Neural progenitor cell (in vitro differentiated cells): Measurements from ENCODE around the gene ADAMTS20. TPM values are rescaled to one million over a fixed set of nuclear protein-coding genes. Genes with fewer than 3 reads are reported as not detected.

ENCODE experiments used
- DNase-seq: peaks from one replicate; pipeline ENCODE4 v3.0.0-alpha.2; 2016; ENCODE audit warnings: low spot score
- H2AFZ ChIP-seq: fragments of 200-600 bp; sonication (generic); replicated peaks from 2 replicates; pipeline ENCODE4 v1.6.1; 2016; ENCODE audit warnings: antibody characterized with exemption
- H3F3A ChIP-seq: fragments of 200-600 bp; sonication (generic); 2 replicates; pipeline ENCODE4 v1.6.1; 2016; ENCODE audit warnings: antibody characterized with exemption, low read depth
- H3K27ac ChIP-seq: fragments of 200-600 bp; sonication (generic); 2 replicates; pipeline ENCODE4 v1.5.1; 2016; ENCODE audit warnings: mild to moderate bottlenecking
- H3K27me3 ChIP-seq: fragments of 200-600 bp; sonication (generic); 2 replicates; pipeline ENCODE4 v1.6.1; 2016; ENCODE audit warnings: mild to moderate bottlenecking, moderate library complexity
- H3K36me3 ChIP-seq: fragments of 200-600 bp; sonication (generic); 2 replicates; pipeline ENCODE4 v1.5.1; 2016
- H3K4me1 ChIP-seq: fragments of 200-600 bp; sonication (generic); 2 replicates; pipeline ENCODE4 v1.6.1; 2016; ENCODE audit warnings: mixed run types
- H3K4me2 ChIP-seq: fragments of 200-600 bp; sonication (generic); 2 replicates; pipeline ENCODE4 v1.6.1; 2016
- H3K4me3 ChIP-seq: fragments of 200-600 bp; sonication (generic); 2 replicates; pipeline ENCODE4 v1.5.1; 2016
- H3K79me2 ChIP-seq: fragments of 200-600 bp; sonication (generic); 2 replicates; pipeline ENCODE4 v1.6.1; 2016; ENCODE audit warnings: low read depth
- H3K9ac ChIP-seq: fragments of 200-600 bp; sonication (generic); 2 replicates; pipeline ENCODE4 v1.6.1; 2016
- H3K9me3 ChIP-seq: fragments of 200-600 bp; sonication (generic); 2 replicates; pipeline ENCODE4 v1.5.1; 2016; ENCODE audit warnings: low read depth
- H4K20me1 ChIP-seq: fragments of 200-600 bp; sonication (generic); 2 replicates; pipeline ENCODE4 v1.6.1; 2016; ENCODE audit warnings: low read depth
- H3K27ac Mint-ChIP-seq: 3 replicates; pipeline ENCODE4 v1.8.0; 2021; ENCODE audit warnings: mixed read lengths
- H3K27me3 Mint-ChIP-seq: 2 replicates; pipeline ENCODE4 v1.8.0; 2022; ENCODE audit warnings: low read depth, mild to moderate bottlenecking, inconsistent platforms, moderate library complexity, mixed read lengths; ENCODE audit not compliant: insufficient read depth
- H3K36me3 Mint-ChIP-seq: 3 replicates; pipeline ENCODE4 v1.8.0; 2021; ENCODE audit warnings: mixed read lengths
- H3K4me1 Mint-ChIP-seq: 3 replicates; pipeline ENCODE4 v1.8.0; 2021; ENCODE audit warnings: mixed read lengths
- H3K4me3 Mint-ChIP-seq: 3 replicates; pipeline ENCODE4 v1.8.0; 2021; ENCODE audit warnings: mild to moderate bottlenecking, moderate library complexity, mixed read lengths
- H3K9me3 Mint-ChIP-seq: 3 replicates; pipeline ENCODE4 v1.8.0; 2020; ENCODE audit warnings: mixed read lengths
- CTCF ChIP-seq: fragments of 200-600 bp; sonication (generic); IDR thresholded peaks from 2 replicates; pipeline ENCODE4 v1.5.1; 2017; ENCODE audit warnings: antibody characterized with exemption, mild to moderate bottlenecking
- EZH2 ChIP-seq: fragments of 200-600 bp; sonication (generic); IDR thresholded peaks from 2 replicates; pipeline ENCODE4 v1.6.1; 2017; ENCODE audit warnings: antibody characterized with exemption, mild to moderate bottlenecking, moderate library complexity
- EZH2phosphoT487 ChIP-seq: fragments of 200-600 bp; sonication (generic); IDR thresholded peaks from 2 replicates; pipeline ENCODE4 v1.6.1; 2017; ENCODE audit warnings: antibody characterized with exemption
- total RNA-seq: library from RNA; depleted of rRNA; stranded (reverse); fragments of >200 nt; gene quantifications from 2 replicates; pipeline ENCODE4 v1.2.3, GENCODE V29; 2015; ENCODE audit warnings: low replicate concordance

ADAMTS20 gene
- total RNA-seq, 1 donor from 2014 or later = 10.9 TPM

DNA sequence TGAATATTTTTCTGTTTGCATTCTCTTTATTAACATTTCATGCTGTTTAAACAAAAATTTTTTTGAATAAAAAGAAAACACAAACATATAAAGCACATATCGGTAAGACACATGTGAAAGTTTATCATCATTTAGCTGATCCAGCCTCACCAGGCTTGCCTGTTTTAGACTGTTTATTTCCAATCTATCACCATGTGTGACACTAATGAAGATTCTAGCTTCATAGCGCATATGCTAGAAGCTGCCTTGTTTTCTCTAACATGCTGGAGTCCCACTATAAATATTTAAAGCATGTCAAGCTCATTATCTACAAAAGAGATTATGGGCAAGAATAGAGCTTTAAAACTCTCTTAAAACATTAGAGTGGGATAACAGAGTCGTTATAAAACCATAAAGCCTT, 25.4 kb upstream of the ADAMTS20 start:
- H3K9ac ChIP-seq = no peak overlapping the region
- H3K27me3 ChIP-seq = no peaks in the 10 kb centered on the region
- H3K4me3 Mint-ChIP-seq = no peak overlapping the region
- H3K27ac ChIP-seq = no peak overlapping the region
- H3K36me3 Mint-ChIP-seq = no peaks in the 10 kb centered on the region
- H3K36me3 ChIP-seq = no peaks in the 10 kb centered on the region
- no peaks in the 10 kb centered on the region for H3K4me1 ChIP-seq
- no peak overlapping the region for H2AFZ ChIP-seq
- no peak overlapping the region for H3K27ac Mint-ChIP-seq
- H4K20me1 ChIP-seq = no peaks in the 10 kb centered on the region
- no peak for DNase-seq
- H3K9me3 Mint-ChIP-seq = no peaks in the 10 kb centered on the region
- H3F3A ChIP-seq = no peaks in the 10 kb centered on the region
- H3K79me2 ChIP-seq = no peaks in the 10 kb centered on the region
- no peak overlapping the region for H3K4me2 ChIP-seq
- H3K27me3 Mint-ChIP-seq = peaks cover 6% of the 10 kb centered on the region
- H3K4me3 ChIP-seq = no peak overlapping the region
- peaks cover 16% of the 10 kb centered on the region for H3K4me1 Mint-ChIP-seq
- TF ChIP-seq EZH2phosphoT487 (no peak), CTCF (no peak), EZH2 (no peak)
- H3K9me3 ChIP-seq = no peaks in the 10 kb centered on the region

DNA sequence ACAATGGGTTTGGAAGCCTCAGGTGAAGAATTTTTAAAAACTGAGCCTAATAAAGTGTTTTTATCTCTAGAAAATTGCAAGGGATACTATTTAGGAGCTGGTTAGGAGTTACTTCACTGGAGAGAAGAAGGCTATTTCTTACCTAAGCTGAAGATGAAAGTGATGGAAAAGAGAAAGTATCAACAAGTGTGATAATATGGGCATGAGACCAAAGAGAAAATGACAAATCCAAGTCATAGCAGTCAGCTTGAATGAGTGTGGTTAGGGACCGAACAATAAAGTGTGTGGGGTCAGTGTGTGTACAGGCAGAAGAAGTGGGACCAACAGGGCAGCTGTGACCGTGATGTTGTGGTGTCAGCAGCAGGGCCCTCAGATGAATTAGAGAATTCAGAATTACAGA, 24.2 kb upstream of the ADAMTS20 start:
- Histone ChIP-seq H3K9ac (no peak overlapping the region), H4K20me1 (no peaks in the 10 kb centered on the region), H3K4me2 (no peak overlapping the region), H3K79me2 (no peaks in the 10 kb centered on the region), H3F3A (no peaks in the 10 kb centered on the region), H3K4me1 (no peaks in the 10 kb centered on the region), H2AFZ (no peak overlapping the region), H3K27ac (no peak overlapping the region), H3K27me3 (no peaks in the 10 kb centered on the region), H3K4me3 (no peak overlapping the region), H3K9me3 (no peaks in the 10 kb centered on the region), H3K36me3 (no peaks in the 10 kb centered on the region)
- no peak overlapping the region for H3K4me3 Mint-ChIP-seq
- TF ChIP-seq CTCF = no peak
- no peak for TF ChIP-seq EZH2phosphoT487
- TF ChIP-seq EZH2 = no peak
- no peak overlapping the region for H3K27ac Mint-ChIP-seq
- H3K36me3 Mint-ChIP-seq = peaks cover 1% of the 10 kb centered on the region
- peaks cover 16% of the 10 kb centered on the region for H3K4me1 Mint-ChIP-seq
- no peak for DNase-seq
- peaks cover 5% of the 10 kb centered on the region for H3K27me3 Mint-ChIP-seq
- H3K9me3 Mint-ChIP-seq = no peaks in the 10 kb centered on the region

DNA sequence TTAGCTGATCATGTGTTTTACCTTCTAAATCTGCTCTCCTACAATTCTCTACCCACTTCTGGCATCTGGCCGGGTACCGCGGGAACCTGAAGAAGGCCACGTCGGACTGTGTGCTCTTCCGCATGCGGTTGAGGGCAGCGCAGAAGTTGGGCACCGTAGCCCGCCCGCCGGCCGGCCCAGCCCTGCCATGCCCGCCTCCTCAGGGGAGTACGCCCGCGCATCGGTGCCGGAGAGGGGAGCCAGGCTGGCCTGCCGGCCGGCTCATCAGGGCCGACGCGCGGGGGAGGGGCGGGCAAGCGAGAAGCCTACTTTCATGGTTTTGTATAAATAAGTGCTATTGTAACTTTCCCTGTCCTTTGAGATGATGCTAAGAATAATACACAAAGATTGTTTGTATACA, 19.9 kb upstream of the ADAMTS20 start:
- Histone ChIP-seq H3K27me3 (no peaks in the 10 kb centered on the region), H3K36me3 (no peaks in the 10 kb centered on the region), H2AFZ (no peak overlapping the region), H3K4me3 (no peak overlapping the region), H3K9me3 (no peaks in the 10 kb centered on the region), H3F3A (no peaks in the 10 kb centered on the region), H3K4me1 (peaks cover 4% of the 10 kb centered on the region), H3K9ac (no peak overlapping the region), H3K4me2 (no peak overlapping the region), H3K27ac (no peak overlapping the region), H4K20me1 (no peaks in the 10 kb centered on the region), H3K79me2 (no peaks in the 10 kb centered on the region)
- peaks cover 1% of the 10 kb centered on the region for H3K36me3 Mint-ChIP-seq
- H3K4me1 Mint-ChIP-seq = peaks cover 4% of the 10 kb centered on the region
- no peak for TF ChIP-seq CTCF
- TF ChIP-seq EZH2phosphoT487 = no peak
- H3K4me3 Mint-ChIP-seq = no peak overlapping the region
- peaks cover 5% of the 10 kb centered on the region for H3K27me3 Mint-ChIP-seq
- no peaks in the 10 kb centered on the region for H3K9me3 Mint-ChIP-seq
- DNase-seq = no peak
- H3K27ac Mint-ChIP-seq = no peak overlapping the region
